Activated CD8-positive, alpha-beta T cell treated with anti-CD3 and anti-CD28 coated beads, Interleukin-2, amount 10 ng/mL, durations not matched to agents 7 days and 5 days (primary cell): ENCODE data around the gene SPIN2A. TPM values are rescaled to one million over a fixed set of nuclear protein-coding genes. Genes with fewer than 3 reads are reported as not detected.
"Not testable (repeated sequence)": the region's sequence is repeated elsewhere in the genome, so short reads cannot be mapped to it uniquely, and the experiment has no call there.

ENCODE experiments used
- ATAC-seq: fragments of 150-1000 bp; cut with Tn5 transposase; one replicate; pipeline ENCODE4 v1.10.0; 2021; ENCODE audit warnings: moderate library complexity
- CTCF ChIA-PET: fragments of 350-600 bp; sonication (Branson Sonifier 250); formaldehyde crosslinking; loops from one replicate; lab custom pipeline; 2021; ENCODE audit warnings: antibody characterized with exemption; lab: Charles Lee
- POLR2A ChIA-PET: fragments of 350-600 bp; sonication (Branson Sonifier 250); formaldehyde crosslinking; loops from one replicate; lab custom pipeline; 2021; ENCODE audit warnings: antibody characterized with exemption; lab: Charles Lee
- DNase-seq: peaks from one replicate; pipeline ENCODE4 v3.0.0-alpha.2; 2020
- H3K27ac Mint-ChIP-seq: one replicate; pipeline ENCODE4 v1.8.0; 2021; ENCODE audit warnings: mild to moderate bottlenecking, mixed read lengths
- H3K27me3 Mint-ChIP-seq: one replicate; pipeline ENCODE4 v1.8.0; 2021; ENCODE audit warnings: low read depth, mixed read lengths
- H3K36me3 Mint-ChIP-seq: one replicate; pipeline ENCODE4 v1.8.0; 2021; ENCODE audit warnings: low read depth, mixed read lengths
- H3K4me1 Mint-ChIP-seq: one replicate; pipeline ENCODE4 v1.8.0; 2021; ENCODE audit warnings: low read depth, mixed read lengths
- H3K4me3 Mint-ChIP-seq: one replicate; pipeline ENCODE4 v1.8.0; 2021; ENCODE audit warnings: mild to moderate bottlenecking, mixed read lengths
- H3K9me3 Mint-ChIP-seq: one replicate; pipeline ENCODE4 v1.8.0; 2022; ENCODE audit warnings: mixed read lengths; ENCODE audit not compliant: insufficient read depth
- total RNA-seq, 2 experiments: library from RNA; stranded (reverse); gene quantifications; one replicate each; pipeline ENCODE4 v1.2.3, GENCODE V29; 2021

The SPIN2A gene
- total RNA-seq, 2 experiments from 2014 or later: 0.45 to 0.63 TPM

GRCh38 chrX:57133284-57133683 lies 3.9 kb downstream of the SPIN2A start:
- DNase-seq, H3K36me3 Mint-ChIP-seq, CTCF ChIA-PET, H3K27ac Mint-ChIP-seq, H3K4me3 Mint-ChIP-seq, H3K9me3 Mint-ChIP-seq, H3K4me1 Mint-ChIP-seq, ATAC-seq, POLR2A ChIA-PET, H3K27me3 Mint-ChIP-seq: not testable (repeated sequence)

GRCh38 chrX:57132046-57132445 lies 5.2 kb downstream of the SPIN2A start:
- ATAC-seq: no peak
- Mint-ChIP-seq H3K4me1 (peaks cover 9% of the 10 kb centered on the region), H3K27ac (no peak overlapping the region), H3K36me3 (no peaks in the 10 kb centered on the region), H3K4me3 (no peak overlapping the region), H3K27me3 (no peaks in the 10 kb centered on the region), H3K9me3 (no peaks in the 10 kb centered on the region)
- ChIA-PET POLR2A (no interaction called here), CTCF (no interaction called here)
- DNase-seq: no peak

GRCh38 chrX:57121816-57122215 lies 15.4 kb downstream of the SPIN2A start:
- Mint-ChIP-seq H3K27me3 (no peaks in the 10 kb centered on the region), H3K4me3 (peak overlapping the region; percentile 86), H3K9me3 (no peaks in the 10 kb centered on the region), H3K36me3 (peaks cover 4% of the 10 kb centered on the region), H3K27ac (peak overlapping the region; percentile 89), H3K4me1 (peaks cover 9% of the 10 kb centered on the region)
- DNase-seq: no peak
- CTCF ChIA-PET: no interaction called here
- no peak for ATAC-seq
- POLR2A ChIA-PET: interaction anchor here (1.1 kb wide), 1 partner anchor 10 kb away, joined by 3 read pairs; no protein-coding TSS in a partner anchor

DNA sequence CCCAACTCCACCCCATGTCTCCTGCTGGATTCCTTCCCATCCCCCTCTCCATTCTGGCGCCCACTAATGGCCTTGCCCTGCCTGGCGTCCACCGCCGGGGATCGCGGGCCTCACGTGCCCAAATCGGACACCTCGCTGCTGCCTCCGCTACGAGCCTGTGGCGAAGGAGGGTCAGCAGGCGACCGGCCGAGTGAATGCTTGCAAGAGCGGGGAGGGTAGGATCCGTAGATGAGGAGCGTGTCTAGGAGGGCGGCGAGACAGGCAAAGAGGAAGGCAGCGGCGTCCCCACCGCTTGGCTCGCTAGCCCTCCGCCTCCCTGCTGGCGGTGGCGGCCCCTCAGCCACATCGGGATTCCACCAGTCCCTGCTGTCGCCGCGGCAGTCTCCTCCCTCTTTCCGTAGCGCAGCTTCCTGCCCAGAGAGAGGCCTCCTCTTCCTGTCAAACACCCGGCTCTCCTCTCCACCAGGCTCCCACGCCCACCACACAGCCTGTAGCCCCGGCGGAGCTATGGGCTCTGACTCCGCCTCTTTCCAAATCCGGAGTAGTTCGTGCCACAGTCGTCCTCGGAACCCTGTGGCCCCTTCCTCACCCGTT lies 15.9 kb downstream of the SPIN2A start, which contains the start of gene SPIN2B:
Gene SPIN2B (minus strand): TSS at position 387 of the 594 bp plus-strand sequence.
- POLR2A ChIA-PET: interaction anchor here (0.6 to 1.1 kb wide), 2 partner anchors 9 to 31 kb away, joined by 3 read pairs; no protein-coding TSS in a partner anchor
- Mint-ChIP-seq H3K4me1 (peaks cover 9% of the 10 kb centered on the region), H3K4me3 (peak within 1 kb of the TSS; percentile 86), H3K9me3 (no peaks in the 10 kb centered on the region), H3K27ac (peak within 1 kb of the TSS; percentile 89), H3K36me3 (peaks cover 8% of the 10 kb centered on the region), H3K27me3 (no peaks in the 10 kb centered on the region)
- ATAC-seq (peak; percentile 100), DNase-seq (peak; percentile 88)
- CTCF ChIA-PET: no interaction called here

- H3K9me3 Mint-ChIP-seq, H3K27me3 Mint-ChIP-seq, ATAC-seq, CTCF ChIA-PET, H3K4me1 Mint-ChIP-seq, DNase-seq: not testable (repeated sequence)
- H3K4me3 Mint-ChIP-seq: peak overlapping the region; percentile 86
- POLR2A ChIA-PET: interaction anchor here (1.1 kb wide), 1 partner anchor 9 kb away, joined by 3 read pairs; no protein-coding TSS in a partner anchor
- H3K27ac Mint-ChIP-seq: peak overlapping the region; percentile 89
- H3K36me3 Mint-ChIP-seq: peaks cover 10% of the 10 kb centered on the region
Observed at GRCh38 chrX:57120619-57121161, 16.5 kb downstream of the SPIN2A start.

DNA sequence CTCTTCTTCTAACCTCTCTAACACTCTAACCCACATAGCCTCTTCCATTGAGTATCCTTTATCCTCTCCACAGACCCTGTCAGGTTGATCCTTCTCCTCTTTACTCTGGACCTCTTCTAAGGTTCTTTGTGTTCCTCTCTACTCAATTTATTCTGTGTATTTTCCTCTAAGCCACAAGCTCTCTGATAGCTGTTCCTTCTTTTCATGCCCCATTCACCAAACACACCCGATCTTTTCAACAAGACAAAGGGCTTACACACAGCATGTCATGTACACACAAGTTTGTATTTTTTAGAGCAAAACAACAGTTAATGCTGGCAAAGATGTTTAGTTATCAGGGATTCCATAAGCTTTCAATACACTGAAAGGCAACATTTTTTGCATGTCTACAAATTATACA lies 17.8 kb downstream of the SPIN2A start:
- CTCF ChIA-PET: no interaction called here
- H3K9me3 Mint-ChIP-seq: no peaks in the 10 kb centered on the region
- H3K27ac Mint-ChIP-seq: no peak overlapping the region
- H3K36me3 Mint-ChIP-seq: peaks cover 15% of the 10 kb centered on the region
- DNase-seq (no peak), ATAC-seq (no peak)
- H3K4me1 Mint-ChIP-seq: peaks cover 9% of the 10 kb centered on the region
- POLR2A ChIA-PET: no interaction called here
- H3K4me3 Mint-ChIP-seq: no peak overlapping the region
- no peaks in the 10 kb centered on the region for H3K27me3 Mint-ChIP-seq

- not testable (repeated sequence) for H3K27me3 Mint-ChIP-seq
- POLR2A ChIA-PET: interaction anchor here (0.7 kb wide), 1 partner anchor 169 kb away, joined by 3 read pairs; the partner anchor contains the start of gene FAAH2
Observed at GRCh38 chrX:57117566-57117965, 19.6 kb downstream of the SPIN2A start.

DNA sequence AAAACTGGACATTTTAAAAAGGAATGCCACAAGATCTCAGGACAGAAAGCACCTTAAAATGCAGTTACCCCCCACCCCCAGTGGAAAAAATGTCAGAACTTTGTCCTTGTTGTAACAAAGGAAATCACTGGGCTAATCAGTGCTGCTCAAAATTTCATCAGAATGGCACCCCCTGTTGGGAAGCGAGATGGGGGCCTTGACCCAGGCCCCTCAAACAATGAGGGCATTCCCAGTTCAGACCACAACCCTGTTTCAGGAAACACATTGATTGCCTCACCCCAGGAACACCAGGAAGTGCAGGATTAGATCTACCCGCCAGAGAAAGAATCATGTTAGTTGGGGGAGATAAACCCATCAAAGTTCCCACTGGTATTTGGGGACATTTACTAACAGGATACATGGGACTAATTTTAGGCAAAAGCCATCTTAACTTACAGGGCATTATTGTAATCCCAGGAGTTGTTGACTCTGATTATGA lies 32.2 kb downstream of the SPIN2A start:
- POLR2A ChIA-PET: no interaction called here
- DNase-seq (no peak), ATAC-seq (no peak)
- Mint-ChIP-seq H3K9me3 (no peaks in the 10 kb centered on the region), H3K27ac (no peak overlapping the region), H3K36me3 (peaks cover 8% of the 10 kb centered on the region), H3K4me1 (peaks cover 7% of the 10 kb centered on the region), H3K4me3 (no peak overlapping the region), H3K27me3 (no peaks in the 10 kb centered on the region)
- CTCF ChIA-PET: no interaction called here

More at GRCh38 chrX:57117566-57117965, 19.6 kb downstream of the SPIN2A start:
- H3K4me3 Mint-ChIP-seq, CTCF ChIA-PET, ATAC-seq, H3K4me1 Mint-ChIP-seq, H3K27ac Mint-ChIP-seq, DNase-seq, H3K9me3 Mint-ChIP-seq: not testable (repeated sequence)
- peaks cover 17% of the 10 kb centered on the region for H3K36me3 Mint-ChIP-seq

DNA sequence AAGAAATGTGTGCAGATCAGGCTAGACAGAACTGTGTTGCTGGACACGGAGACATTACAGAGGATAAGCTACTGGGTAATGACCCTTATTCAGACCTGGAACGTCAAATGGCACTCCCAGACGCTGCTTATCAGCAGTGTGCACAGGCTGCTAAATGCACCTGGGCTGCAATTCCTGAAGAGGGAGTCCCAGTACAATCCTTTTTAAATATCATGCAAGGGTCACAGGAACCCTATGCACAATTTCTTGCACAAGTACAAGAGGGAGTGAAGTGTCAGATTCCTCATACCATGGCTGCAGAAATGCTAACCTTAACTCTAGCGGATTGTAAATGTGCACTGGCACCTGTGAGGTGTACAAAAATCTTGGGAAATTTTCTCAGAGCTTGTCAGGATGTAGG lies 32.8 kb downstream of the SPIN2A start:
- no peak overlapping the region for H3K27ac Mint-ChIP-seq
- no peak for DNase-seq

DNA sequence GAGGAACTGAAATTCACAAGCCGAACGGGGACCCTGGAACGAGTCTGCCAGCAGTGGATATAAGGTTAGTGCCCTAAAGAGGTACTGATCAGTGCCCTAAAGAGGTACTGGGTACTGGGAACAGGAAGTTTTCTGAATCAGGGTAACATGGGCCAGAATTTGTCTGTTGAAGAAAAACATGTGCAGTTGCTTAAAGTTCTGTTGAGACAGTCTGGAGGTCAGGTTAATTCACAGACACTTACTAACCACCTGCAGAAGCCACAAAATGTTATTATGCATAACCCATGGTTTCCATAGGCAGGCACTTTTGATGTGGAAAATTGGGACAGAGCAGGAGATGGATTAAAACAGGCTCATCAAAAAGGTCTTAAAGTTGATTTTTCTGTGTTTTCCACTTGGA lies 33.7 kb downstream of the SPIN2A start:
- Mint-ChIP-seq H3K36me3 (peaks cover 12% of the 10 kb centered on the region), H3K27ac (no peak overlapping the region), H3K4me1 (peaks cover 7% of the 10 kb centered on the region), H3K9me3 (no peaks in the 10 kb centered on the region), H3K4me3 (no peak overlapping the region), H3K27me3 (no peaks in the 10 kb centered on the region)
- ATAC-seq (no peak), DNase-seq (no peak)
- POLR2A ChIA-PET: no interaction called here
- CTCF ChIA-PET: no interaction called here

More for the DNA sequence above, 32.8 kb downstream of the SPIN2A start:
- no peak for ATAC-seq
- H3K4me1 Mint-ChIP-seq: peaks cover 7% of the 10 kb centered on the region
- no peak overlapping the region for H3K4me3 Mint-ChIP-seq
- H3K36me3 Mint-ChIP-seq: peaks cover 10% of the 10 kb centered on the region
- ChIA-PET POLR2A (no interaction called here), CTCF (no interaction called here)
- H3K27me3 Mint-ChIP-seq: no peaks in the 10 kb centered on the region
- no peaks in the 10 kb centered on the region for H3K9me3 Mint-ChIP-seq

DNA sequence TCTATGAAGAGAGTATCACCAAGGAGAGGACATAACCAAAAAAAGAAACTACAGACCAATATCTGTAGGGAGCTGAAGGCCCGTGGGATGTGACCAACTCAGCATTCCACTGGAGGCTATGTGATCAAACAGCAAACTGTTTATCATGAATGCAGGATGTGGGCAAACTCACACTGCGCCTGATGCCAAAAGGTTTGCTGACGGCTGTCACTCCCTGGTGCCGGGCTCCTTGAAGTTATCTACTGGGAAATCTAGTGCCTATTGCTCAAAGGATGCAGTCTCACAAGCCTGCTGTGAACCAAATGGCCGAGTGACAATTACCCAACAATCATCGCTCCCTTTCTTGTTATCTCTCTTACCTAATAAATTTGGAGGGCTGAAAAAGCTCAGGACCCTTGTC lies 34.3 kb downstream of the SPIN2A start:
- H3K27ac Mint-ChIP-seq, DNase-seq, H3K27me3 Mint-ChIP-seq, H3K9me3 Mint-ChIP-seq, POLR2A ChIA-PET, CTCF ChIA-PET, ATAC-seq, H3K4me3 Mint-ChIP-seq, H3K4me1 Mint-ChIP-seq: not testable (repeated sequence)
- peaks cover 15% of the 10 kb centered on the region for H3K36me3 Mint-ChIP-seq
